Upper lobe of left lung (tissue), 4 donors: ENCODE measurements around the gene UNC13D.
"Not testable (repeated sequence)": the region's sequence is repeated elsewhere in the genome, so short reads cannot be mapped to it uniquely, and the experiment has no call there.

Experiments
- EP300 ChIP-seq, 4 donors: sonication (generic); formaldehyde crosslinking; IDR thresholded peaks; one replicate each; pipeline ENCODE4 v1.5.1; 2017; ENCODE audit warnings: antibody characterized with exemption in 4 of 4, control low read depth in 2 of 4
- POLR2A ChIP-seq, 4 donors: fragments of 450-650 bp; IDR thresholded peaks; one replicate each; pipeline ENCODE4 v1.5.1; 2016 to 2017; ENCODE audit warnings: antibody characterized with exemption in 4 of 4, mild to moderate bottlenecking in 2 of 4
- POLR2AphosphoS5 ChIP-seq, 2 donors: sonication (generic); formaldehyde crosslinking; IDR thresholded peaks; one replicate each; pipeline ENCODE4 v1.5.1; 2017; ENCODE audit warnings: antibody characterized with exemption in 2 of 2
- TF ChIP-seq, protein P1 (sequence below), 6 experiments: fragments of 450-650 bp in 4 of 6; fragments of 200-600 bp in 2 of 6; sonication (generic) in 2 of 6; IDR thresholded peaks; one replicate each; pipeline ENCODE4 v1.5.1; 2016 to 2019; ENCODE audit warnings: antibody characterized with exemption in 6 of 6

DNA sequence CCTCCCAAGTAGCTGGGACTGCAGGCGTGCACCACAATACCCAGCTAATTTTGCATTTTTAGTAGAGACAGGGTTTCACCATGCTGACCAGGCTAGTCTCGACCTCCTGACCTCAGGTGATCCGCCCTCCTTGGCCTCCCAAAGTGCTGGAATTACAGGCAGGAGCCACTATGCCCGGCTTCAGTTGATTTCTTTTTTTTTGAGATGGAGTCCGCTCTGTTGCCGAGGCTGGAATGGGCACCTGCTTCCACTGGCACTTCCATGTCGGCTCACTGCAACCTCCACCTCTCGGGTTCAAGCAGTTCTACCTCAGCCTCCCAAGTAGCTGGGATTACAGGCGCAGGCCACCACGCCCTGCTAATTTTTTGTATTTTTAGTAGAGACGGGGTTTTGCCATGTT lies 33.4 kb downstream of the UNC13D start:
- TF ChIP-seq POLR2A, EP300, POLR2AphosphoS5 (IDR thresholded peaks at IDR 0.05): not testable (repeated sequence)
- TF ChIP-seq, protein P1, sequence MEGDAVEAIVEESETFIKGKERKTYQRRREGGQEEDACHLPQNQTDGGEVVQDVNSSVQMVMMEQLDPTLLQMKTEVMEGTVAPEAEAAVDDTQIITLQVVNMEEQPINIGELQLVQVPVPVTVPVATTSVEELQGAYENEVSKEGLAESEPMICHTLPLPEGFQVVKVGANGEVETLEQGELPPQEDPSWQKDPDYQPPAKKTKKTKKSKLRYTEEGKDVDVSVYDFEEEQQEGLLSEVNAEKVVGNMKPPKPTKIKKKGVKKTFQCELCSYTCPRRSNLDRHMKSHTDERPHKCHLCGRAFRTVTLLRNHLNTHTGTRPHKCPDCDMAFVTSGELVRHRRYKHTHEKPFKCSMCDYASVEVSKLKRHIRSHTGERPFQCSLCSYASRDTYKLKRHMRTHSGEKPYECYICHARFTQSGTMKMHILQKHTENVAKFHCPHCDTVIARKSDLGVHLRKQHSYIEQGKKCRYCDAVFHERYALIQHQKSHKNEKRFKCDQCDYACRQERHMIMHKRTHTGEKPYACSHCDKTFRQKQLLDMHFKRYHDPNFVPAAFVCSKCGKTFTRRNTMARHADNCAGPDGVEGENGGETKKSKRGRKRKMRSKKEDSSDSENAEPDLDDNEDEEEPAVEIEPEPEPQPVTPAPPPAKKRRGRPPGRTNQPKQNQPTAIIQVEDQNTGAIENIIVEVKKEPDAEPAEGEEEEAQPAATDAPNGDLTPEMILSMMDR (IDR thresholded peaks at IDR 0.05), result not testable (repeated sequence)
